ENCODE results near the gene UMAD1.
"Not testable (repeated sequence)": the region's sequence is repeated elsewhere in the genome, so short reads cannot be mapped to it uniquely, and the experiment has no call there.

Gene UMAD1

GRCh38 chr7:7810826-7811225 lies 170.3 kb downstream of the UMAD1 start:
- H3K4me1 Mint-ChIP-seq = no peaks in the 10 kb centered on the region
- H3K27ac Mint-ChIP-seq = no peak overlapping the region
- TF ChIP-seq CTCF (IDR thresholded peaks at IDR 0.05; ENCODE audit: unreplicated experiment in 3 of 3) = no peak
- no peaks in the 10 kb centered on the region for H3K27me3 Mint-ChIP-seq (ENCODE audit: low read depth)
- no peaks in the 10 kb centered on the region for H3K9me3 Mint-ChIP-seq
- no peak overlapping the region for H3K4me3 Mint-ChIP-seq
- H3K36me3 Mint-ChIP-seq (ENCODE audit: low read depth) = peaks cover 4% of the 10 kb centered on the region

DNA sequence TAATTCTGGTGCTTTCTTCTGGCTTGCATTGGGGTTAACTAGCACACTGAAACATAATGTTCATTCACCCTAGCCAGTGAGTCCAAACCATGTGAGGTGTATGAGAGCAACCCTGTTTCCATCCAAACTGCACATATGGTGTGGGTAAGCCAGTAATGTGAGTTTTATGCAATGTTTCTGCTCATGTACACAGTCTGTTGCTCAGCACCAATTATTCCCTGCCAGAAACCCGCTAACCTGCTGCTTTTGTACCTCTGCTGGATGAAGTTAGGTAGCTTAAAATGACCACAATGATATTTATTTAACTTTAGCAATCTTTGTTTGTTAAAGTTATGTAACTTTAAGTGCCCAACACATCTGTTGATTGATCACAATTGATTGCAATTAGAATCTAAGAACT lies 171.6 kb downstream of the UMAD1 start:
- H3K27me3 Mint-ChIP-seq (ENCODE audit: low read depth) = no peaks in the 10 kb centered on the region
- no peak for TF ChIP-seq CTCF (IDR thresholded peaks at IDR 0.05; ENCODE audit: unreplicated experiment in 3 of 3)

GRCh38 chr7:7815395-7815794 lies 174.8 kb downstream of the UMAD1 start:
- H3K9me3 Mint-ChIP-seq = no peaks in the 10 kb centered on the region
- H3K4me3 Mint-ChIP-seq = no peak overlapping the region
- H3K27me3 Mint-ChIP-seq (ENCODE audit: low read depth) = no peaks in the 10 kb centered on the region
- H3K27ac Mint-ChIP-seq = no peak overlapping the region
- H3K36me3 Mint-ChIP-seq (ENCODE audit: low read depth) = peaks cover 4% of the 10 kb centered on the region
- no peak for TF ChIP-seq CTCF (IDR thresholded peaks at IDR 0.05; ENCODE audit: unreplicated experiment in 3 of 3)
- H3K4me1 Mint-ChIP-seq = no peaks in the 10 kb centered on the region

More for the DNA sequence above, 171.6 kb downstream of the UMAD1 start:
- no peaks in the 10 kb centered on the region for H3K4me1 Mint-ChIP-seq
- no peaks in the 10 kb centered on the region for H3K9me3 Mint-ChIP-seq
- H3K4me3 Mint-ChIP-seq = no peak overlapping the region
- no peak overlapping the region for H3K27ac Mint-ChIP-seq
- peaks cover 4% of the 10 kb centered on the region for H3K36me3 Mint-ChIP-seq (ENCODE audit: low read depth)

GRCh38 chr7:7816084-7816483 lies 175.5 kb downstream of the UMAD1 start:
- TF ChIP-seq CTCF (IDR thresholded peaks at IDR 0.05; ENCODE audit: unreplicated experiment in 3 of 3) = no peak
- Mint-ChIP-seq H3K27me3 (ENCODE audit: low read depth) (no peaks in the 10 kb centered on the region), H3K36me3 (ENCODE audit: low read depth) (peaks cover 4% of the 10 kb centered on the region), H3K9me3 (no peaks in the 10 kb centered on the region), H3K4me3 (no peak overlapping the region), H3K4me1 (no peaks in the 10 kb centered on the region), H3K27ac (no peak overlapping the region)

- TF ChIP-seq CTCF (IDR thresholded peaks at IDR 0.05; ENCODE audit: unreplicated experiment in 3 of 3) = no peak
- Mint-ChIP-seq H3K36me3 (ENCODE audit: low read depth) (peaks cover 4% of the 10 kb centered on the region), H3K9me3 (no peaks in the 10 kb centered on the region), H3K4me3 (no peak overlapping the region), H3K27me3 (ENCODE audit: low read depth) (no peaks in the 10 kb centered on the region), H3K4me1 (no peaks in the 10 kb centered on the region), H3K27ac (no peak overlapping the region)
Measured at GRCh38 chr7:7816816-7817536, 176.4 kb downstream of the UMAD1 start.

DNA sequence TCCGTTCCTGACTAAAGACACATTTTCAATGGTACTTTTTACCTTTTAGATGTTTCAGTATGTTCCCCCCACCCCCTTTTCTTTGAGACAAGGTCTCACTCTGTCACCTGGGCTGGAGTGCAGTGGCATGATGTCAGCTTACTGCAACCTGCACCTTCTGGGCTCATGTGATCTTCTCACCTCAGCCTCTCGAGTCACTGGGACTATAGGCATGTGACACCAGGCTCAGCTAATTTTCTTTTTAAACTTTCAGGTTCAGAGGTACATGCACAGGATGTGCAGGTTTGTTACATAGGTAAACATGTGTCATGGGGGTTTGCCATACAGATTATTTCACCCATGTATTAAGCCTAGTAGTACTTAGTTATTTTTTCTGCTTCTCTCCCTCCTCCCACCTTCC lies 177.2 kb downstream of the UMAD1 start:
- TF ChIP-seq CTCF (IDR thresholded peaks at IDR 0.05; ENCODE audit: unreplicated experiment in 3 of 3) = no peak
- Mint-ChIP-seq H3K4me1 (no peaks in the 10 kb centered on the region), H3K9me3 (no peaks in the 10 kb centered on the region), H3K27me3 (ENCODE audit: low read depth) (no peaks in the 10 kb centered on the region), H3K36me3 (ENCODE audit: low read depth) (peaks cover 4% of the 10 kb centered on the region), H3K4me3 (no peak overlapping the region), H3K27ac (no peak overlapping the region)

DNA sequence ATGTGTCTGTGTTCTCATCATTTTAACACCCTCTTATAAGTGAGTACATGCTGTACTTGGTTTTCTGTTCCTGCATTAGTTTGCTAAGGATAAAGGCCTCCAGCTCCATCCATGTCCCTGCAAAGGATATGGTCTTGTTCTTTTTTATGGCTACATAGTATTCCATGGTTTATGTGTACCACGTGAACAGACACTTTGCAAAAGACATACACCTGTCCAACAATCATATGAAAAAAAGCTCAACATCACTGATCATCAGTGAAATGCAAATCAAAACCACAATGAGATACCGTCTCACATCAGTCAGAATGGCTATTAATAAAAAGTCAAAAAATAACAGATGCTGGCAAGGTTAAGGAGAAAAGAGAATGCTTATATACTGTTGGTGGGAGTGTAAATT lies 177.6 kb downstream of the UMAD1 start:
- not testable (repeated sequence) for H3K4me1 Mint-ChIP-seq; H3K9me3 Mint-ChIP-seq; H3K36me3 Mint-ChIP-seq (ENCODE audit: low read depth); H3K27ac Mint-ChIP-seq; H3K27me3 Mint-ChIP-seq (ENCODE audit: low read depth); H3K4me3 Mint-ChIP-seq

All from nephron (organoid).